Mesenchymal stem cell (in vitro differentiated cells and primary cell): Measurements from ENCODE around the gene GAST.

Experiments used
- DNase-seq: peaks from one replicate; pipeline ENCODE4 v3.0.0-alpha.2; 2013
- H2AFZ ChIP-seq: one replicate; pipeline ENCODE4 v1.6.1; 2013; ENCODE audit warnings: low read depth, mild to moderate bottlenecking, control low read depth, inconsistent platforms, low read length, moderate library complexity
- H2AK5ac ChIP-seq: 2 replicates; pipeline ENCODE4 v1.6.1; 2013; ENCODE audit warnings: low read length, moderate library complexity, mild to moderate bottlenecking, inconsistent platforms; ENCODE audit not compliant: severe bottlenecking
- H2BK120ac ChIP-seq: one replicate; pipeline ENCODE4 v1.6.1; 2013; ENCODE audit warnings: low read depth, mild to moderate bottlenecking, inconsistent platforms, low read length, moderate library complexity
- H2BK12ac ChIP-seq, 2 experiments: one replicate each; pipeline ENCODE4 v1.6.1; 2013; ENCODE audit warnings: inconsistent platforms in 2 of 2, low read length in 2 of 2, mild to moderate bottlenecking in 2 of 2, moderate library complexity in 2 of 2, control low read depth in 1 of 2
- H2BK15ac ChIP-seq: one replicate; pipeline ENCODE4 v1.6.1; 2013; ENCODE audit warnings: mild to moderate bottlenecking, low read depth, inconsistent platforms; ENCODE audit not compliant: poor library complexity, severe bottlenecking
- H2BK5ac ChIP-seq: 2 replicates; pipeline ENCODE4 v1.6.1; 2013; ENCODE audit warnings: low read depth, mild to moderate bottlenecking, low read length, control low read depth, inconsistent platforms; ENCODE audit not compliant: poor library complexity, severe bottlenecking
- H3K14ac ChIP-seq, 2 experiments: one replicate each; pipeline ENCODE4 v1.6.1; 2013; ENCODE audit warnings: inconsistent platforms in 2 of 2, low read length in 2 of 2, control low read depth in 1 of 2, mild to moderate bottlenecking in 1 of 2, moderate library complexity in 1 of 2
- H3K18ac ChIP-seq, 2 experiments: one replicate each; pipeline ENCODE4 v1.6.1; 2013; ENCODE audit warnings: inconsistent platforms in 2 of 2, low read length in 2 of 2, control low read depth in 1 of 2, low read depth in 1 of 2, mild to moderate bottlenecking in 1 of 2
- H3K23ac ChIP-seq, 2 experiments: one replicate each; pipeline ENCODE4 v1.6.1; 2013; ENCODE audit warnings: inconsistent platforms in 2 of 2, low read length in 2 of 2, mild to moderate bottlenecking in 2 of 2, moderate library complexity in 2 of 2, control low read depth in 1 of 2
- H3K27ac ChIP-seq: 2 replicates; pipeline ENCODE4 v1.5.1; 2013; ENCODE audit warnings: mild to moderate bottlenecking, moderate library complexity, low read length, control low read depth, inconsistent platforms; ENCODE audit not compliant: poor library complexity, severe bottlenecking
- H3K27me3 ChIP-seq, 2 experiments: 2 replicates each; pipeline versions ENCODE4 v1.6.1 to v1.7.0; 2013; ENCODE audit warnings: low read length in 2 of 2, mild to moderate bottlenecking in 2 of 2, moderate library complexity in 2 of 2, control low read depth in 1 of 2, inconsistent platforms in 1 of 2; ENCODE audit not compliant: control insufficient read depth in 1 of 2, insufficient read depth in 1 of 2
- H3K36me3 ChIP-seq, 2 experiments: 2 replicates each; pipeline versions ENCODE4 v1.6.1 to v1.7.0; 2013; ENCODE audit warnings: low read length in 2 of 2, control low read depth in 1 of 2, inconsistent platforms in 1 of 2, low read depth in 1 of 2, mild to moderate bottlenecking in 1 of 2; ENCODE audit not compliant: insufficient read depth in 2 of 2, control insufficient read depth in 1 of 2
- H3K4ac ChIP-seq, 2 experiments: one replicate each; pipeline ENCODE4 v1.6.1; 2013; ENCODE audit warnings: inconsistent platforms in 2 of 2, low read length in 2 of 2, mild to moderate bottlenecking in 2 of 2, moderate library complexity in 2 of 2, control low read depth in 1 of 2, low read depth in 1 of 2
- H3K4me1 ChIP-seq: 2 replicates; pipeline ENCODE4 v1.6.1; 2013; ENCODE audit warnings: low read depth, low read length, control low read depth; ENCODE audit not compliant: control insufficient read depth, insufficient read depth
- H3K4me2 ChIP-seq: 2 replicates; pipeline ENCODE4 v1.6.1; 2013; ENCODE audit warnings: low read length, mild to moderate bottlenecking, inconsistent platforms; ENCODE audit not compliant: poor library complexity, severe bottlenecking
- H3K4me3 ChIP-seq, 2 experiments: 2 replicates each; pipeline versions ENCODE4 v1.5.1 to v1.7.0; 2013; ENCODE audit warnings: low read length in 2 of 2, mild to moderate bottlenecking in 2 of 2, control low read depth in 1 of 2, low read depth in 1 of 2; ENCODE audit not compliant: insufficient read depth in 1 of 2
- H3K79me1 ChIP-seq: replicated peaks from 2 replicates; pipeline ENCODE4 v1.6.1; 2013; ENCODE audit warnings: mild to moderate bottlenecking, control low read depth, low read length, inconsistent platforms; ENCODE audit not compliant: poor library complexity, severe bottlenecking
- H3K9ac ChIP-seq: 2 replicates; pipeline ENCODE4 v1.7.0; 2013; ENCODE audit warnings: mild to moderate bottlenecking, low read length, moderate library complexity
- H3K9me3 ChIP-seq: 2 replicates; pipeline ENCODE4 v1.7.0; 2013; ENCODE audit warnings: mild to moderate bottlenecking, low read length; ENCODE audit not compliant: control insufficient read depth
- H4K8ac ChIP-seq: one replicate; pipeline ENCODE4 v1.6.1; 2013; ENCODE audit warnings: inconsistent platforms, mild to moderate bottlenecking, low read length, moderate library complexity
- H4K91ac ChIP-seq: one replicate; pipeline ENCODE4 v1.6.1; 2013; ENCODE audit warnings: mild to moderate bottlenecking, low read length, inconsistent platforms
- WGBS: methylation state at CpG from one replicate; pipeline ENCODE4 v1.1.7; 2013; ENCODE audit warnings: mixed read lengths; 5-methylcytosine and 5-hydroxymethylcytosine counted together

The GAST gene

DNA sequence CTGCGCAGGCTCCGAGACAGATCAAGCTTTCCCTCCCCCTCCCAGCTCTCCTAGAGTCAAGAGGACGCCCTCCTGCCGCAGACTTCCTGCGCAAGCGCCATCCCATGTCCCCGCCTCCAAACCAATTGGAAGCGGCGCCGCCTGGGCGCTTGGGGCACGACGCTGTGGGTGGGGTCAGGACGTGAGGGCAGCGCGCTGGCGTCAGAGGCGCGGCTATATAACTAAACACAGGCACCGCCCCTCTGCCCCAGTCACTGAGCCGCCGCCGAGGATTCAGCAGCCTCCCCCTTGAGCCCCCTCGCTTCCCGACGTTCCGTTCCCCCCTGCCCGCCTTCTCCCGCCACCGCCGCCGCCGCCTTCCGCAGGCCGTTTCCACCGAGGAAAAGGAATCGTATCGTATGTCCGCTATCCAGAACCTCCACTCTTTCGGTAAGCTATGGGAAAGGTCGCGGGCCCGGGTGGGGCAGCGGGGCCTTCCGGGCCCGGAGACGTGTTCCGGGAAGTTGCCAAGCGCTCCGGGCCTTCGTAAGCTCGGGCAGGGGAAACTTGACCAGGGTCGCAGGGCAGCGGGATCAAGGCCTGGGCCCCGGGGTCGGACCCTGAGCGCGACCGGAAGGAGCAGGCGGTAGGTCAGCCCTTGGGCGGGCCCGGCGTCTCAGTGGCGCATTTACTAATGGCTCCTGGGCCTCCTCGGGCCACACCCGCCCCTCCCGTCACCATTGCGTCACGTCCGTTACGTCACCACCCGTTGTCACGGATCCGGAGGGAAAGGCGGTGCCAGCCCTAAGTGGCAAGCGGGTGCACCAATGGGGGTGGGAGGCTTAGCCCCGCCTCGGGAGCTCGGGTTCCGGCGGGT is 23.3 kb upstream of the GAST start, which contains the start of gene EIF1:
Gene EIF1, plus strand, starts transcription at position 245 of the 856 bp plus-strand sequence. Its CDS starts 154 bp downstream, at position 399.
- peak within 1 kb of the TSS in 1 of 2 experiments; percentile 98 for H3K14ac ChIP-seq
- peak within 1 kb of the TSS; percentile 95 for H2AK5ac ChIP-seq
- H3K27me3 ChIP-seq: no peaks in the 10 kb centered on the region
- H3K79me1 ChIP-seq: no peaks in the 10 kb centered on the region
- H3K18ac ChIP-seq: peak within 1 kb of the TSS; percentile 98 to 99
- H2AFZ ChIP-seq: no peak within 1 kb of the TSS
- peak within 1 kb of the TSS; percentile 99 for H3K9ac ChIP-seq
- under 1% methylated on average over 78 of the region's 81 CpGs for WGBS
- H2BK12ac ChIP-seq: peak within 1 kb of the TSS in 1 of 2 experiments; percentile 17
- H2BK15ac ChIP-seq: no peak within 1 kb of the TSS
- peak within 1 kb of the TSS; percentile 77 for H2BK120ac ChIP-seq
- H3K4me1 ChIP-seq: peaks cover 13% of the 10 kb centered on the region
- H3K9me3 ChIP-seq: no peaks in the 10 kb centered on the region
- H3K4me2 ChIP-seq: peak within 1 kb of the TSS; percentile 81
- peak within 1 kb of the TSS; percentile 96 to 99 for H3K4ac ChIP-seq
- H4K91ac ChIP-seq: peak within 1 kb of the TSS; percentile 99
- peak within 1 kb of the TSS; percentile 99 for H4K8ac ChIP-seq
- H2BK5ac ChIP-seq: peak within 1 kb of the TSS; percentile 97
- H3K4me3 ChIP-seq: peak within 1 kb of the TSS; percentile 84 to 94
- peak within 1 kb of the TSS in 1 of 2 experiments; percentile 99 for H3K23ac ChIP-seq
- H3K27ac ChIP-seq: peak within 1 kb of the TSS; percentile 97
- peak; percentile 99 for DNase-seq
- H3K36me3 ChIP-seq: peaks cover 28 to 45% of the 10 kb centered on the region in 2 experiments

DNA sequence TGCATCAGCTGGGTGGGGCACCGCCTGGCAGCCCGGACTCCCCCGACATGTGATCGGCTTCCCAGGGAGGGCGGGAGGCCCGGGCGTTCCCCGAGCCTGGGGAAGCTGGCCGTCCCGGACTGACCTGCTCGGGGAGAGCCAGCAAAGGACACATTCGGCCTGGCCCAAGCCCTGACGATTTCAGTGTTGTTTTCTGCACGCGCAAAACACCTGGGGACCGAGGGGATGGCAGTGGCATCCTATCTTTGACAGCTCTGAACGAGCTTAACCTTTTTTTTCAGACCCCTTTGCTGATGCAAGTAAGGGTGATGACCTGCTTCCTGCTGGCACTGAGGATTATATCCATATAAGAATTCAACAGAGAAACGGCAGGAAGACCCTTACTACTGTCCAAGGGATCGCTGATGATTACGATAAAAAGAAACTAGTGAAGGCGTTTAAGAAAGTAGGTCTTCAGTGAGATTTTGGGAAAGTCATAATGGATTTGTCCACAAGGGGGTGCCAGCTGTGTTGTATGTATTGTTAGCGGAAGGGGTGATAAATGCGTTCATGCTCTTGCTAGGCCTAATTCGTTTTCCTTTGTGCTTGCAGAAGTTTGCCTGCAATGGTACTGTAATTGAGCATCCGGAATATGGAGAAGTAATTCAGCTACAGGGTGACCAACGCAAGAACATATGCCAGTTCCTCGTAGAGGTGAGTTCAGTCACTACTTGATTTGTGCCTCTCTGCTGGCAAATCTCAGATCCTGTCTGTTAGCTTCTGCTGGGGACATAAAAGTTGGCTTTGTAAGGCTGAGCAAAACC is 22.4 kb upstream of the GAST start:
- Histone ChIP-seq H3K27me3 (no peaks in the 10 kb centered on the region), H2BK15ac (no peak overlapping the region), H2AK5ac (no peak overlapping the region), H3K9me3 (no peaks in the 10 kb centered on the region), H3K23ac (no peak overlapping the region), H3K4me2 (peak overlapping the region; percentile 67), H3K4me1 (peaks cover 13% of the 10 kb centered on the region), H3K4me3 (peak overlapping the region; percentile 84 to 94), H3K14ac (no peak overlapping the region), H3K4ac (no peak overlapping the region), H4K91ac (peak overlapping the region; percentile 64), H3K27ac (peak overlapping the region; percentile 88), H3K9ac (peak overlapping the region; percentile 99), H4K8ac (peak overlapping the region; percentile 36), H2BK5ac (peak overlapping the region; percentile 74), H3K36me3 (peaks cover 32 to 51% of the 10 kb centered on the region in 2 experiments), H2BK12ac (no peak overlapping the region), H2BK120ac (peak overlapping the region; percentile 30), H3K79me1 (no peaks in the 10 kb centered on the region), H2AFZ (no peak overlapping the region), H3K18ac (peak overlapping the region; percentile 52 to 65)
- 5% methylated on average over 27 of the region's 27 CpGs for WGBS
- peak; percentile 77 for DNase-seq

DNA sequence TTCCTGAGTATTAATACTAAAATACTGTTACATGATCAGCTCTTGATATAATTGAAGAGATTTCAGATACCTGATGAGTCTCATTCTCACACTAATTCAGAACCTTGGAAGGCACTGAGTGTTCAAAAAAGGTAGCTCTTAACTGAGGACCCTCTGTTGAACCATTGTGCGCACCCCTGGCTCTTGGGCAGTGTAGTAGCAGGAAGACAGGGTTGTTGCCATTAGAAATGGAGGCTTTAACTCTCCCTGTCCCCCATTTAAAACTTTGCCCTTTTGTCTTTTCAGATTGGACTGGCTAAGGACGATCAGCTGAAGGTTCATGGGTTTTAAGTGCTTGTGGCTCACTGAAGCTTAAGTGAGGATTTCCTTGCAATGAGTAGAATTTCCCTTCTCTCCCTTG is 21.6 kb upstream of the GAST start:
- DNase-seq: no peak
- Histone ChIP-seq H3K9ac (peak overlapping the region; percentile 99), H2BK12ac (no peak overlapping the region), H3K14ac (no peak overlapping the region), H2AFZ (no peak overlapping the region), H2BK5ac (no peak overlapping the region), H4K8ac (no peak overlapping the region), H3K23ac (no peak overlapping the region), H2BK120ac (no peak overlapping the region), H3K4me1 (peaks cover 20% of the 10 kb centered on the region), H3K79me1 (no peaks in the 10 kb centered on the region), H3K4ac (no peak overlapping the region), H3K27ac (no peak overlapping the region), H3K27me3 (no peaks in the 10 kb centered on the region), H3K9me3 (no peaks in the 10 kb centered on the region), H3K4me3 (peak overlapping the region in 1 of 2 experiments; percentile 84), H2AK5ac (no peak overlapping the region), H3K18ac (no peak overlapping the region), H3K4me2 (peak overlapping the region; percentile 67), H3K36me3 (peaks cover 40 to 59% of the 10 kb centered on the region in 2 experiments), H2BK15ac (no peak overlapping the region), H4K91ac (no peak overlapping the region)
- 87% methylated on average over 2 of the region's 2 CpGs for WGBS
